Measurements from ENCODE around the gene MROH7.

The MROH7 gene

GRCh38 chr1:54697896-54698295, 56.3 kb downstream of the MROH7 start:
- no peak for DNase-seq (ENCODE audit: low read depth in 2 of 2)

- no peak for DNase-seq (ENCODE audit: low read depth in 2 of 2)
These were observed 56.8 kb downstream of the MROH7 start for GRCh38 chr1:54698346-54698745.

GRCh38 chr1:54699936-54700525, 58.4 kb downstream of the MROH7 start:
- DNase-seq (ENCODE audit: low read depth in 2 of 2): no peak

GRCh38 chr1:54701066-54701465, 59.5 kb downstream of the MROH7 start:
- no peak for DNase-seq (ENCODE audit: low read depth in 2 of 2)

- no peak for DNase-seq (ENCODE audit: low read depth in 2 of 2)
These were observed 60.4 kb downstream of the MROH7 start for GRCh38 chr1:54701996-54702395.

GRCh38 chr1:54703471-54703870, 61.9 kb downstream of the MROH7 start:
- no peak for DNase-seq (ENCODE audit: low read depth in 2 of 2)

GRCh38 chr1:54705153-54705552, 63.6 kb downstream of the MROH7 start:
- DNase-seq (ENCODE audit: low read depth in 2 of 2): no peak

GRCh38 chr1:54706419-54706818, 64.8 kb downstream of the MROH7 start:
- DNase-seq (ENCODE audit: low read depth in 2 of 2): no peak

GRCh38 chr1:54708385-54708784, 66.8 kb downstream of the MROH7 start:
- no peak for DNase-seq (ENCODE audit: low read depth in 2 of 2)

GRCh38 chr1:54709547-54710292, 68.1 kb downstream of the MROH7 start:
- no peak for DNase-seq (ENCODE audit: low read depth in 2 of 2)

GRCh38 chr1:54710434-54710833, 68.8 kb downstream of the MROH7 start:
- no peak for DNase-seq (ENCODE audit: low read depth in 2 of 2)

- no peak for DNase-seq (ENCODE audit: low read depth in 2 of 2)
These were observed 69.3 kb downstream of the MROH7 start for GRCh38 chr1:54710841-54711240.

- DNase-seq (ENCODE audit: low read depth in 2 of 2): no peak
These were observed 70.0 kb downstream of the MROH7 start for GRCh38 chr1:54711536-54711935.

- DNase-seq (ENCODE audit: low read depth in 2 of 2): no peak
These were observed 73.4 kb downstream of the MROH7 start for GRCh38 chr1:54714881-54715492.

- DNase-seq (ENCODE audit: low read depth in 2 of 2): peak; percentile 64 to 69
These were observed 74.1 kb downstream of the MROH7 start, which contains the start of gene TTC4 for GRCh38 chr1:54715493-54716298. TSS of gene TTC4 (plus strand) at chr1:54715861. CDS start at chr1:54715909, 48 bp downstream.

GRCh38 chr1:54716299-54717047, 74.9 kb downstream of the MROH7 start:
- DNase-seq (ENCODE audit: low read depth in 2 of 2): no peak

- no peak for DNase-seq (ENCODE audit: low read depth in 2 of 2)
These were observed 80.1 kb downstream of the MROH7 start for GRCh38 chr1:54721719-54722118.

GRCh38 chr1:54723985-54724384, 82.4 kb downstream of the MROH7 start:
- DNase-seq (ENCODE audit: low read depth in 2 of 2): no peak

GRCh38 chr1:54724771-54725170, 83.2 kb downstream of the MROH7 start:
- DNase-seq (ENCODE audit: low read depth in 2 of 2): no peak

GRCh38 chr1:54728027-54728426, 86.4 kb downstream of the MROH7 start:
- no peak for DNase-seq (ENCODE audit: low read depth in 2 of 2)

GRCh38 chr1:54736685-54737084, 95.1 kb downstream of the MROH7 start:
- no peak for DNase-seq (ENCODE audit: low read depth in 2 of 2)
